B cell (primary cell): ENCODE results near the gene TBC1D1. TPM values are rescaled to one million over a fixed set of nuclear protein-coding genes. Genes with fewer than 3 reads are reported as not detected.

Experiments
- ATAC-seq: fragments of 200-7000 bp; cut with Tn5 transposase; one replicate; pipeline ENCODE4 v1.10.0; 2021; ENCODE audit warnings: low read depth, mild to moderate bottlenecking, moderate number of reproducible peaks, moderate library complexity
- CTCF ChIA-PET: fragments of 350-600 bp; sonication (Branson Sonifier 250); formaldehyde crosslinking; loops from one replicate; lab custom pipeline; 2021; ENCODE audit warnings: antibody characterized with exemption, inconsistent platforms; lab: Charles Lee
- POLR2A ChIA-PET: fragments of 350-600 bp; sonication (Branson Sonifier 250); formaldehyde crosslinking; loops from one replicate; lab custom pipeline; 2021; ENCODE audit warnings: antibody characterized with exemption; lab: Charles Lee
- DNase-seq: peaks from one replicate; pipeline ENCODE4 v3.0.0; 2013
- H2AFZ ChIP-seq: 2 replicates; pipeline ENCODE4 v1.6.1; 2012; ENCODE audit warnings: mild to moderate bottlenecking, low read depth, low read length; ENCODE audit not compliant: insufficient read depth, poor library complexity, severe bottlenecking
- H3K27ac ChIP-seq, 2 donors: 1 replicate in 1 of 2; 2 replicates in 1 of 2; pipeline ENCODE4 v1.5.1; 2012 to 2013; ENCODE audit warnings: low read length in 2 of 2, mild to moderate bottlenecking in 2 of 2, moderate library complexity in 1 of 2
- H3K27me3 ChIP-seq, 4 experiments: fragments of 200-600 bp in 1 of 4; sonication (generic) in 1 of 4; replicated peaks in 1 of 4; 1 replicate in 2 of 4; 2 replicates in 2 of 4; pipeline versions ENCODE4 v1.6.1 to v1.7.0; 2013 to 2016; ENCODE audit warnings: low read length in 3 of 4, mild to moderate bottlenecking in 2 of 4, mixed read lengths in 1 of 4, moderate library complexity in 1 of 4; ENCODE audit not compliant: insufficient read depth in 4 of 4, control insufficient read depth in 3 of 4; ENCODE audit errors: control extremely low read depth in 1 of 4
- H3K36me3 ChIP-seq, 2 experiments: replicated peaks in 1 of 2; 1 replicate in 1 of 2; 2 replicates in 1 of 2; pipeline versions ENCODE4 v1.6.1 to v1.7.1; 2013; ENCODE audit warnings: low read length in 1 of 2; ENCODE audit not compliant: insufficient read depth in 2 of 2, control insufficient read depth in 1 of 2; ENCODE audit errors: control extremely low read depth in 1 of 2, extremely low read depth in 1 of 2
- H3K4me1 ChIP-seq, 2 donors: fragments of 200-600 bp in 1 of 2; sonication (generic) in 1 of 2; 1 replicate in 1 of 2; 2 replicates in 1 of 2; pipeline versions ENCODE4 v1.5.1 to v1.6.1; 2013 to 2017; ENCODE audit warnings: low read length in 2 of 2; ENCODE audit not compliant: control insufficient read depth in 2 of 2, insufficient read depth in 2 of 2
- H3K4me2 ChIP-seq: replicated peaks from 2 replicates; pipeline ENCODE3; 2012; ENCODE audit warnings: mild to moderate bottlenecking, low read depth, low read length; ENCODE audit not compliant: poor library complexity, severe bottlenecking
- H3K4me3 ChIP-seq, 5 experiments: fragments of 200-600 bp in 1 of 5; sonication (generic) in 1 of 5; 1 replicate in 3 of 5; 2 replicates in 2 of 5; pipeline versions ENCODE4 v1.5.1 to v1.7.0; 2011 to 2016; ENCODE audit warnings: low read length in 4 of 5, mild to moderate bottlenecking in 4 of 5, low read depth in 2 of 5, control low read depth in 1 of 5, moderate library complexity in 1 of 5; ENCODE audit not compliant: insufficient read depth in 1 of 5; ENCODE audit errors: control extremely low read depth in 1 of 5, extremely low read depth in 1 of 5
- H3K79me2 ChIP-seq: fragments of 200-600 bp; sonication (generic); one replicate; pipeline ENCODE4 v1.6.0; 2016; ENCODE audit warnings: low read length; ENCODE audit not compliant: control insufficient read depth, insufficient read depth
- H3K9ac ChIP-seq: fragments of 200-600 bp; sonication (generic); 2 replicates; pipeline ENCODE4 v1.6.1; 2017; ENCODE audit warnings: mild to moderate bottlenecking, low read length, moderate library complexity
- H3K9me3 ChIP-seq, 3 donors: one replicate each; pipeline versions ENCODE4 v1.6.1 to v1.7.1; 2013; ENCODE audit warnings: low read length in 2 of 3; ENCODE audit not compliant: control insufficient read depth in 2 of 3, insufficient read depth in 1 of 3; ENCODE audit errors: control extremely low read depth in 1 of 3
- H4K20me1 ChIP-seq: 2 replicates; pipeline ENCODE4 v1.6.0; 2012; ENCODE audit warnings: mild to moderate bottlenecking, low read length; ENCODE audit not compliant: insufficient read depth, control insufficient read depth, poor library complexity, severe bottlenecking
- H3K27ac Mint-ChIP-seq: one replicate; pipeline ENCODE4 v1.8.0; 2021; ENCODE audit warnings: mixed read lengths
- H3K27me3 Mint-ChIP-seq: one replicate; pipeline ENCODE4 v1.8.0; 2021; ENCODE audit warnings: mixed read lengths
- H3K4me1 Mint-ChIP-seq: one replicate; pipeline ENCODE4 v1.8.0; 2021; ENCODE audit warnings: mixed read lengths
- H3K4me3 Mint-ChIP-seq: one replicate; pipeline ENCODE4 v1.8.0; 2021; ENCODE audit warnings: mixed read lengths
- H3K9me3 Mint-ChIP-seq: one replicate; pipeline ENCODE4 v1.8.0; 2022; ENCODE audit warnings: mixed read lengths; ENCODE audit not compliant: insufficient read depth
- EZH2 ChIP-seq: IDR thresholded peaks from 2 replicates; pipeline ENCODE4 v1.6.1; 2012; ENCODE audit warnings: borderline replicate concordance, low read depth, mild to moderate bottlenecking, moderate library complexity, low read length; ENCODE audit not compliant: insufficient read depth, poor library complexity, severe bottlenecking
- WGBS: methylation state at CpG from one replicate; pipeline ENCODE4 v1.1.5; 2013; ENCODE audit warnings: missing lambda C conversion rate; ENCODE audit not compliant: insufficient coverage; 5-methylcytosine and 5-hydroxymethylcytosine counted together
- intact Hi-C: fragments of 100-400 bp; cut with micrococcal nuclease; formaldehyde crosslinking; loops from one replicate; pipeline ENCODE4 v1.10.0; 2022
- polyA plus RNA-seq: library from polyadenylated mRNA; depleted of rRNA; stranded (reverse); fragments of >200 nt; gene quantifications from 2 replicates; pipeline ENCODE4 v1.2.3, GENCODE V29; 2012
- total RNA-seq, 2 donors: library from RNA; stranded (reverse); fragments of 120-200 nt in 1 of 2; gene quantifications; 1 replicate in 1 of 2; 2 replicates in 1 of 2; pipeline versions ENCODE4 v1.2.3 to v1.2.4, GENCODE V29; 2013 to 2022
- TF ChIP-seq, protein P1 (sequence below): fragments of 200-600 bp; IDR thresholded peaks from one replicate; pipeline ENCODE4 v1.8.0; 2022; ENCODE audit warnings: antibody characterized with exemption, mild to moderate bottlenecking

Gene TBC1D1
- total and polyA plus RNA-seq, 2 donors (not counting 1 experiment from before 2014, with no cell fraction given): 88.2 to 98.7 TPM

DNA sequence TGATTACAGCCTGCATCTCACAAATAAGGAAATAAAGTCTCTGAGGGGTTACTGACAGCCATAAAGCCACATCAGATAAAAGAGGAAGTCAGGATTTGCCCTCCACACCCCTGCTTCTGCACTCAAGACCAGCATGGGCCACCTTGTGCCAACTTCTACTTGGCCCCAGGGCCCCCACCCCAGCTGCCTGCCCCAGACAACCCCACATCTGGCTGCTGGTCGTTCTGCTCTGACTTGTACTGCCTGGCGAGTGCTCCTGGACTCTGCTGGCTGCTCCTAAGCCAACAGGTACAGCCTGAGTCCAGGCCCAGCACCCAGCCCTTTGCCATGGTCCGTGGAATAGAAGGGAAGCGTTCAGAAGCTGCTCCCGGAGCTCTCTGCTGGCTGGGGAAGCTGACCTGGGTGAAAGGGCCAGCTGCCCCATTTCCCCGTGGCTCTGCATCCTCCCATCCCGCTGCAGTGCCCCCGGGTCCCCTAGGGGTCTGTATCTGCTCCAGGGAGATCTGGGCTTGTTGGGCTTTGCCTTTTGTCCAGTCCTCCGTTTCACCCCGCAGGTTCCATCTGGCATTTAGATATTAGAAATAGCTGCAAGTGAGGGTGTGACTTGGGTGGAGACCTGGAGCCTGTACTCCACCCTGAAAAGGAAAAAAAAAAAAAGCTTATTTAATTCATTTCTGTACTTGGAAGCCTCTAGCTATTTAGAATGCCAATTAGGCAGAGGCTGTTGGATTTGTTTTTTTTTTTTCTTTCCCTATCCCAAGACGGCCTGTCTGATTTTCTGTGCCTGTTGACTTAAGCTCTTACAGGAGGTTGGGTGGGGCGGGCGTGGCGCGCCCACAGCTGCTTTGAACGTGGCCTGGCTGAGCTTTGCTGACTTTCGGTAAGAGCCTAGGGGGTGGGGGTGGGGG lies 264.1 kb downstream of the TBC1D1 start:
- H4K20me1 ChIP-seq: no peaks in the 10 kb centered on the region
- H3K4me1 Mint-ChIP-seq: peaks cover 26% of the 10 kb centered on the region
- POLR2A ChIA-PET: interaction anchor here (0.6 kb wide), 1 partner anchor 1116 kb away, joined by 3 read pairs; no protein-coding TSS in a partner anchor
- 52% methylated on average over 10 of the region's 17 CpGs for WGBS
- no peak overlapping the region for H3K27ac ChIP-seq
- peak overlapping the region; percentile 56 for H3K4me2 ChIP-seq
- H3K79me2 ChIP-seq: no peaks in the 10 kb centered on the region
- no peaks in the 10 kb centered on the region for H3K36me3 ChIP-seq
- H3K27me3 Mint-ChIP-seq: no peaks in the 10 kb centered on the region
- TF ChIP-seq, protein P1, sequence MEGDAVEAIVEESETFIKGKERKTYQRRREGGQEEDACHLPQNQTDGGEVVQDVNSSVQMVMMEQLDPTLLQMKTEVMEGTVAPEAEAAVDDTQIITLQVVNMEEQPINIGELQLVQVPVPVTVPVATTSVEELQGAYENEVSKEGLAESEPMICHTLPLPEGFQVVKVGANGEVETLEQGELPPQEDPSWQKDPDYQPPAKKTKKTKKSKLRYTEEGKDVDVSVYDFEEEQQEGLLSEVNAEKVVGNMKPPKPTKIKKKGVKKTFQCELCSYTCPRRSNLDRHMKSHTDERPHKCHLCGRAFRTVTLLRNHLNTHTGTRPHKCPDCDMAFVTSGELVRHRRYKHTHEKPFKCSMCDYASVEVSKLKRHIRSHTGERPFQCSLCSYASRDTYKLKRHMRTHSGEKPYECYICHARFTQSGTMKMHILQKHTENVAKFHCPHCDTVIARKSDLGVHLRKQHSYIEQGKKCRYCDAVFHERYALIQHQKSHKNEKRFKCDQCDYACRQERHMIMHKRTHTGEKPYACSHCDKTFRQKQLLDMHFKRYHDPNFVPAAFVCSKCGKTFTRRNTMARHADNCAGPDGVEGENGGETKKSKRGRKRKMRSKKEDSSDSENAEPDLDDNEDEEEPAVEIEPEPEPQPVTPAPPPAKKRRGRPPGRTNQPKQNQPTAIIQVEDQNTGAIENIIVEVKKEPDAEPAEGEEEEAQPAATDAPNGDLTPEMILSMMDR: no peak
- no peak for TF ChIP-seq EZH2
- peak; percentile 60 for DNase-seq
- no peaks in the 10 kb centered on the region for H3K9me3 Mint-ChIP-seq
- ATAC-seq: peak; percentile 83
- peaks cover 0 to 3% (median 0%) of the 10 kb centered on the region in 3 donors for H3K9me3 ChIP-seq
- intact Hi-C loops: loop anchor here (1.0 to 2.0 kb wide), 2 partner anchors 22 to 31 kb away; no protein-coding TSS in a partner anchor
- CTCF ChIA-PET: interaction anchor here (0.6 to 2.0 kb wide), 6 partner anchors 22 to 792 kb away, joined by 3 to 6 read pairs (median 3); no protein-coding TSS in a partner anchor
- peak overlapping the region; percentile 72 for H3K4me3 Mint-ChIP-seq
- H3K27ac Mint-ChIP-seq: peak overlapping the region; percentile 27
- H2AFZ ChIP-seq: peak overlapping the region; percentile 56
- H3K27me3 ChIP-seq: no peaks in the 10 kb centered on the region
- H3K9ac ChIP-seq: no peak overlapping the region
- H3K4me3 ChIP-seq: peak overlapping the region in 1 of 5 experiments; percentile 4
- peaks cover 18 to 25% of the 10 kb centered on the region in 2 donors for H3K4me1 ChIP-seq
